ELR (cell line): ENCODE data around the gene EZH2.

Experiments used
- DNase-seq: peaks from one replicate; pipeline ENCODE4 v3.0.0-alpha.2; 2015; ENCODE audit warnings: low read depth

EZH2 gene

GRCh38 chr7:148761499-148762278 is 122.4 kb downstream of the EZH2 start:
- no peak for DNase-seq
